Activated T-cell treated with anti-CD3 and anti-CD28 coated beads, Interleukin-2, amount 50 U/mL, for 72 hours (primary cell): Measurements from ENCODE around the gene KTN1. TPM values are rescaled to one million over a fixed set of nuclear protein-coding genes. Genes with fewer than 3 reads are reported as not detected.

Experiments
- ATAC-seq, 2 donors: fragments of 150-1000 bp; cut with Tn5 transposase; replicated peaks in 1 of 2; 2 replicates each; pipeline ENCODE4 v1.10.0; 2021; ENCODE audit warnings: moderate library complexity in 2 of 2, mild to moderate bottlenecking in 1 of 2
- DNase-seq, 2 donors: peaks; one replicate each; pipeline ENCODE4 v3.0.0; 2021 to 2022; ENCODE audit warnings: mixed read lengths in 1 of 2
- H3K27ac Mint-ChIP-seq: one replicate; pipeline ENCODE4 v1.8.0; 2022; ENCODE audit warnings: mild to moderate bottlenecking, moderate library complexity, mixed read lengths
- H3K27me3 Mint-ChIP-seq: one replicate; pipeline ENCODE4 v1.8.0; 2022; ENCODE audit warnings: low read depth, mixed read lengths
- H3K36me3 Mint-ChIP-seq, 2 donors: one replicate each; pipeline ENCODE4 v1.8.0; 2022; ENCODE audit warnings: mixed read lengths in 2 of 2, mild to moderate bottlenecking in 1 of 2; ENCODE audit not compliant: insufficient read depth in 2 of 2
- H3K4me1 Mint-ChIP-seq: one replicate; pipeline ENCODE4 v1.8.0; 2022; ENCODE audit warnings: low read depth, mixed read lengths
- H3K4me3 Mint-ChIP-seq, 2 donors: one replicate each; pipeline ENCODE4 v1.8.0; 2022; ENCODE audit warnings: mild to moderate bottlenecking in 2 of 2, mixed read lengths in 2 of 2, moderate library complexity in 2 of 2
- H3K9me3 Mint-ChIP-seq, 2 donors: one replicate each; pipeline ENCODE4 v1.8.0; 2022; ENCODE audit warnings: mixed read lengths in 2 of 2
- total RNA-seq, 2 donors: library from RNA; stranded (reverse); gene quantifications; one replicate each; pipeline ENCODE4 v1.2.3, GENCODE V29; 2022

Gene KTN1
- total RNA-seq, 2 donors from 2014 or later, result 144 TPM

DNA sequence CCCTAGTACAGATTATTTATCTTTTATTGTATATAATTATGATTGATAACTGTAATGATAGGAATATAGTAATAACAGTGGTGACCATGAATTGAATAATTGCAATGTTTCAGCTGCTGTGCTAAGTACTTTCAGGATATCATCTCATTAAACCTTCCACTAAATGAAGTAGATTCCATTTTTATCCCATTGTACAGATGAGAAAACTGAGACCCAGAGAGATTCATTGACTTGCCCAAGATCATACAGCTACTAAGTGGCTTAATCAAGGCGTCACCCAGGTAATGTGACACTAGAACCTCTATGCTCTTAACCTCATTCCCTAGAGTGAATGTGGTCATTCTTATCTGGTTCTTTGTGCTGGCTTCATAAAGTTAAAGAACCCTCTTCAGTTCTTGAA is 124.6 kb downstream of the KTN1 start:
- H3K36me3 Mint-ChIP-seq, result peaks cover 0 to 4% of the 10 kb centered on the region in 2 donors
- H3K4me3 Mint-ChIP-seq, result no peak overlapping the region
- DNase-seq, result no peak
- no peaks in the 10 kb centered on the region for H3K4me1 Mint-ChIP-seq
- H3K27me3 Mint-ChIP-seq, result no peaks in the 10 kb centered on the region
- peaks cover 0 to 1% of the 10 kb centered on the region in 2 donors for H3K9me3 Mint-ChIP-seq
- no peak overlapping the region for H3K27ac Mint-ChIP-seq
- ATAC-seq, result no peak

DNA sequence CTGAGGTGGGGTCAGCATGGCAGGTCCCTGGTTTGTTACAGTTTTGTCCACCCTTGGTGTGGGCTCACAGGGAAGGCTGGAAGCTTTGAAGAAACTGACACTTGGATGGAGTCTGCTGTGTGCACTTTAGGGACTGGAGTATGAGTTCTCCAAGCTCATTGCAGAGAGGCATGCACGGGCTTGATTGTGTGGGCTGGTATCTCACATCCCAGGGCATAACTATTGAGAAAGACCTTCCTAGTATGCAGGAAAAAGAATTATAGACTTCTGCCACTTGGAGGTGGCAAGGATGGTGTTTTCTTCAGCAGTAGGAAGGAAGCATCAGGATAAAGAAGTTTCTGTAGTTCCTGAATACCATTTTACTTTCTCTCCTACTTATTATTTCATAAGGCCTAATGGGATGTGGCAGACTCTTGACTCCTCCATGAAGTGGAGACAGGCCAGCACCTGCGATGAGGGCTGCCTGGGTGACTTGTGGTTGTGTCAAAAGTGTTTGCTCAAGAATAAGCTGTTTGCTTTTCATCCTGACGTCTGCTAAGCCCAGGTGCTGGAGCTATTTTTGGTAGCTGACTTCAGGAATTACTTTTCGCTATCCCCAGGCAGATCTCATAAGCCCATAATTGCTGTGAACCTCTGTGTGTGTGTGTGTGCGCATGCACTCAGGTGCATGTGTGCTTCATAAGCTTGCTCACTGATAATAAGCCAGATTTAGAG is 125.8 kb downstream of the KTN1 start:
- Mint-ChIP-seq H3K27ac (no peak overlapping the region), H3K4me1 (no peaks in the 10 kb centered on the region), H3K9me3 (peaks cover 0 to 1% of the 10 kb centered on the region in 2 donors), H3K36me3 (peaks cover 0 to 2% of the 10 kb centered on the region in 2 donors), H3K27me3 (no peaks in the 10 kb centered on the region), H3K4me3 (no peak overlapping the region)
- no peak for ATAC-seq
- no peak for DNase-seq

DNA sequence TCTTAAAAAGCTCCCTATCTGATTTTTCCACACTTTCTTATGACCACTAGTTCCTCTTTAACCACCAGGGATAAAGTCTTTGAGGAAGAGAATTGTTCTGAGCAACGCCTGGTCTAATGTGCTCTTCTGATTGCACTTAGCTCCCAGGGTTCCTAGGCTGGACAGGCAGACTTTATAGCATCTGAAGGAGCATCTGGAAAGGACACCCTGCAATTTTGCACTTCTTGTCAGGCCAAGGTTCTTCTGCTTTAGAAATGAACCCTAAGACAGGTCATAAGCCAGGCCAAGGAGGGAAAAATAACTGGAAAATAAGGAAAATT is 126.3 kb downstream of the KTN1 start:
- Mint-ChIP-seq H3K4me3 (no peak overlapping the region), H3K27ac (no peak overlapping the region), H3K27me3 (no peaks in the 10 kb centered on the region), H3K4me1 (no peaks in the 10 kb centered on the region), H3K9me3 (peaks cover 0 to under 1% of the 10 kb centered on the region in 2 donors), H3K36me3 (no peaks in the 10 kb centered on the region)
- no peak for DNase-seq
- ATAC-seq, result no peak

DNA sequence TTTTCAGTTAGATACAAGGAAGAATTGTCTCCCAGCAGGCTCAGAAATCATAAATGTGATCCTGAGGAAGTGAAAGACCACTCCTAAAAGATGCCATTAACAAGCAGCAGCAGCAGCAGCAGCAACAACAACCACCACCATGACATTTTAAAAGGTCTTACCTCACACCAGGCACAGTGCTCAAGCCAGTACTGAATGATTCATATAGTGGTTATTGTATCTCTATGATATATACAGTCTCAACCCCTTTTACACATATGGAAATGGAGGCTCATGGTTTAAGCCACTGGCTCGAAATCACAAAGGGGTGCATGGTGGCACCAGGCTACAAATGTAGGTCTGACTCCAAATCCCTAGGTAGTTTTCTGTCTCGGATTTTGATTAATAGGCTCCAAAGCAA is 126.9 kb downstream of the KTN1 start:
- DNase-seq (no peak), ATAC-seq (peak; percentile 74 to 84)
- Mint-ChIP-seq H3K27me3 (no peaks in the 10 kb centered on the region), H3K4me3 (no peak overlapping the region), H3K4me1 (no peaks in the 10 kb centered on the region), H3K27ac (no peak overlapping the region), H3K9me3 (no peaks in the 10 kb centered on the region), H3K36me3 (no peaks in the 10 kb centered on the region)

DNA sequence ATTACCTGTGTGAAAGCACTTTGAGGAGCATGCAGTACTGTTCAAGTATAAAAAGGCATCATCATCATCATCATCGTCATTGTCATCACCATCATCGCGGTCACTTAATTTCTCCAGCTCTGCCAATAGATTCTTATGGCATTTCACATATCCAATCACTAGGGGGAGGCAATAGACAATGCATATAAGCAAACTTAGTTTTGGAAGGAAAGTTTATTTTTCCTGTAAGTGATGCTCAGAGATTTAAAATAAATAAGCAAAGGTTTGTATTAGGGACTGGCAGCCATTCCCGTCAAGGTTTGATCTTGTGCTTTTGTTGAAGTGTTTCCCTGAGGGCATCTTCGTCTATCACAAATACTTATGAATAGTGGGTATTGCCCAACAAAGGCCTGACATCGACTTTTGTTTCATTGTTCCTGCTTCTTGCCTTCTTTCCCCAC is 127.4 kb downstream of the KTN1 start:
- no peak overlapping the region for H3K27ac Mint-ChIP-seq
- no peak for ATAC-seq
- no peaks in the 10 kb centered on the region for H3K36me3 Mint-ChIP-seq
- no peak for DNase-seq
- H3K27me3 Mint-ChIP-seq, result no peaks in the 10 kb centered on the region
- no peaks in the 10 kb centered on the region for H3K4me1 Mint-ChIP-seq
- no peaks in the 10 kb centered on the region for H3K9me3 Mint-ChIP-seq
- H3K4me3 Mint-ChIP-seq, result no peak overlapping the region

DNA sequence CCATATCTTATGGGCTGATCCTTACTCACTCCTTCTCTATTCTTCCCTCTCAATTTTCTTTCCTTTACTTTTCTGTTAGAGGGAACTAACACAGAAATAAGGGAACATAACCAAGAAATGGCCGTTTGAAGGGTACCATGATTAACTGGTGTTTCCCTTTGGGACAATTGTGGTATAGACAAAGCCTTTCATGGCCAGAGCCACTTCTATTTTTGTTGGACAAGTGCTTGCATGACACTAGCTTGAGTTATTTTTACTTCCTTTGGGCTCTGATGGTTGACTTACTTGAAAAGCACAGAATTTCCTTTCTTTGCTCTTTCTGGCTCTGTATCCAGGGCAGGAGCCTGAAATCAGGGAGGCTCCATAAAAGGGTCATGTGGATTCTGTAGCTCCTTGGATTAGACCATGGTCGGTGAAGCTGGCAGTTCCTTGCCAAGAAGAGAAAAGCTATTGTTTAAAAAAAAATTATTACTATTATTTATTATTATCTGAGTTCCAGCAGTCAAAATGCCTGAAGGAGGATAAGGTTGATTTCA is 130.6 kb downstream of the KTN1 start:
- H3K4me3 Mint-ChIP-seq, result no peak overlapping the region
- H3K9me3 Mint-ChIP-seq, result no peaks in the 10 kb centered on the region
- DNase-seq, result no peak
- H3K27ac Mint-ChIP-seq, result no peak overlapping the region
- no peaks in the 10 kb centered on the region for H3K4me1 Mint-ChIP-seq
- no peak for ATAC-seq
- H3K36me3 Mint-ChIP-seq, result no peaks in the 10 kb centered on the region
- H3K27me3 Mint-ChIP-seq, result no peaks in the 10 kb centered on the region

DNA sequence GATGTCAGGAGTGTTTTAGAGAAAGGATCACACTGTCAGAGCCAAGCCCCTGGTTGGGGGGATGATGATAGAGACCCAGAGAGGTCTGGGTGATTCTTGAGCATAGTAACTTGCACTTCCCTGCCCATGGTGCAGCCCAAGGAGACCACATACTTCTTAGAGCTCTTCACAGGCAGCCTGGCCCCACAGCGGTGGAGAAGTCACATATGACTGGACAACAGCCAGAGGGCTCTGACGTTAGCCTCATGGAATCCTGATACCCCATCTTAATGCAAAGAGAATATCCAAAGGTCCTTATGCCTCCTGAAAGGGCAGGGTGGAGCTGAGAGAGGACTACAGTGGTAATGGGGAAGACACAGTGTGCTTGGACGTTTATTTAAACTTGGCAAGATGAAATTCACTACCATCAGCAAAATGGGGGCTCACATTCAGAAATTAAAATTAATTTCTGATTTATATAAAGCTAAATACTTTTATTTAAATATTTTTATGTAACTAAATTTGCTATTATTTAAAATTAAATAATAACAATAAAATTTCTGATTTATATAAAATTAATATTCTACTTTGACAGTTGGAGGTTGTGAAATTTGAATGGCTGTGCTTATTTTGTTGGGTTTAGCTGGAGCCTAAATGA is 131.3 kb downstream of the KTN1 start:
- no peaks in the 10 kb centered on the region for H3K4me1 Mint-ChIP-seq
- H3K27ac Mint-ChIP-seq, result no peak overlapping the region
- no peaks in the 10 kb centered on the region for H3K36me3 Mint-ChIP-seq
- H3K9me3 Mint-ChIP-seq, result no peaks in the 10 kb centered on the region
- H3K27me3 Mint-ChIP-seq, result no peaks in the 10 kb centered on the region
- ATAC-seq, result no peak
- H3K4me3 Mint-ChIP-seq, result no peak overlapping the region
- DNase-seq, result no peak

DNA sequence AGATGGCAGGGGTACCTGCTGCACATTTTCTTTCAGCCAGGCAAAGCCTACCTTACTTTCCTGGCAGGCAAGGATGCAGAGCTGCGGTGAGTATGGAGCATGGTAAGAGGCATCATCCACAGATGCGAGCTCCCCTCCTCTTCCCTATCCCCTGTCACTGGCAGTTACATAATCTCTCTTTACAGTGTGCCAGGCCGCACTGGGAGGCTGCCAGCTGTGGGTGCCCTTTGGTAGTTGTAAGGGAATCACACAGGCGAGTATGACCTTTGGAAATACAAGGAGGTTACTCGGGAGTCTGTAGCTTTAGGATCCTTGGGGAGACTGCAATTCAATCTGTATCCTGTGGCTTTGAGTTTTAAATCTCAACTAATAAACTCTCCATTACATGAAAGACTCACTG is 132.5 kb downstream of the KTN1 start:
- ATAC-seq (no peak), DNase-seq (no peak)
- no peak overlapping the region for H3K27ac Mint-ChIP-seq
- H3K36me3 Mint-ChIP-seq, result no peaks in the 10 kb centered on the region
- no peaks in the 10 kb centered on the region for H3K27me3 Mint-ChIP-seq
- no peaks in the 10 kb centered on the region for H3K9me3 Mint-ChIP-seq
- no peak overlapping the region for H3K4me3 Mint-ChIP-seq
- H3K4me1 Mint-ChIP-seq, result no peaks in the 10 kb centered on the region

DNA sequence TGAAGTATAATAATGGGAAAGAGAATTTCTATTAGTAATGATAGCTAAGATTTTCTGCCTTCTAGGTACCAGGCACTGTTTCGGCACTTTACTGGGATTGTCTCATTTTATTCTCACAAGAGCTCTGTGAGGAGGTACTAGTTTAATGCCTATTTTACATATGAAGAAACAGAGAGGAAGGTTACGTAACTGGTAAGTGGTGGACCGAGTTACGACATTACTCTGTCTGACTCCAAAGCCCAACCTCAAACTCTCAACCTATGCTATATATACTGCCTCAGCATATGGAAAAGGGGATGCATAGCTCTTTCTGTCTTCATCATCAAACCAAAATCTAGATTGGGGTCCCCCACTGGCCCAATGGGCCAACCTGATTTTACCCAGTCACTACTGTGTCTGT is 133.5 kb downstream of the KTN1 start:
- no peak overlapping the region for H3K4me3 Mint-ChIP-seq
- DNase-seq (no peak), ATAC-seq (no peak)
- no peaks in the 10 kb centered on the region for H3K36me3 Mint-ChIP-seq
- no peaks in the 10 kb centered on the region for H3K27me3 Mint-ChIP-seq
- H3K27ac Mint-ChIP-seq, result no peak overlapping the region
- no peaks in the 10 kb centered on the region for H3K4me1 Mint-ChIP-seq
- H3K9me3 Mint-ChIP-seq, result no peaks in the 10 kb centered on the region

DNA sequence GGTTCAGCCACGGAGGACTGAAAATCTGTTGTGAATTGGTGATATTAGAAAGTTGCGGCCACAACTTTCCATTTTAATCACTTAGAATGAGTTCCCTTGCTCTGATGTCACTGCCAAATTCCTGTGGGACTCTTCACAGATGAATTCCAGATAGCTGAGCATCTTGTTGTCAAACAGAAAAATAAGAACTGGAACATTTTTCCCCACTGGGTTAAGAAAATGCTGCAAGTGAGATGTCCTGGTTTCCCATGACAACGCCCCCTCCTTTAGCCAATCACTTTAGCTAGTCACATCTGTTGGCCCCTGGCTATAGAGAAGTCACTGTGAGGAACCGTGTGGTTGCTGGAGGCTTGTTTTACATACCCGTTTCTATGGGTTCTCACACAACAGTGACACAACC is 135.9 kb downstream of the KTN1 start:
- DNase-seq, result no peak
- no peaks in the 10 kb centered on the region for H3K27me3 Mint-ChIP-seq
- no peak overlapping the region for H3K27ac Mint-ChIP-seq
- ATAC-seq, result no peak
- H3K4me1 Mint-ChIP-seq, result no peaks in the 10 kb centered on the region
- no peaks in the 10 kb centered on the region for H3K9me3 Mint-ChIP-seq
- no peaks in the 10 kb centered on the region for H3K36me3 Mint-ChIP-seq
- no peak overlapping the region for H3K4me3 Mint-ChIP-seq

DNA sequence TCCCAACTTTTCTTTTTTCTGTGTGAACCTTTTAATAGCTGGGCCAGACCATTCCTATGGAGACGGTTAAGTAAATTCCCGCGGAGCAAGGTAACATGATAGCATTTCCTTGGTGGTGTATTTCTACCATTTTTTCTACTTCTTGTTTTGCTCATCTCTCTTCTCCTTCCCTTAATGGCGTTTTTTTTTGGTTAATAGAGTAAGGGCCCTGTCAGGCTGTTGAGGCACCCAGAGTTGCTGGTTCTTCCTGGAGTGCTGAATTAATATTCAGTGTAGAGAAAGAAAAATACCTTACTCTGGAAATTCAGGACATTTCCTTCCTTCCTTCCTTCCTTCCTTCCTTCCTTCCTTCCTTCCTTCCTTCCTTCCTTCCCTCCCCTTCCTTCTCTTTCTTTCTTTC is 137.6 kb downstream of the KTN1 start:
- ATAC-seq (no peak), DNase-seq (no peak)
- H3K36me3 Mint-ChIP-seq, result no peaks in the 10 kb centered on the region
- H3K9me3 Mint-ChIP-seq, result no peaks in the 10 kb centered on the region
- H3K4me3 Mint-ChIP-seq, result no peak overlapping the region
- H3K27ac Mint-ChIP-seq, result no peak overlapping the region
- peaks cover 5% of the 10 kb centered on the region for H3K4me1 Mint-ChIP-seq
- H3K27me3 Mint-ChIP-seq, result no peaks in the 10 kb centered on the region

DNA sequence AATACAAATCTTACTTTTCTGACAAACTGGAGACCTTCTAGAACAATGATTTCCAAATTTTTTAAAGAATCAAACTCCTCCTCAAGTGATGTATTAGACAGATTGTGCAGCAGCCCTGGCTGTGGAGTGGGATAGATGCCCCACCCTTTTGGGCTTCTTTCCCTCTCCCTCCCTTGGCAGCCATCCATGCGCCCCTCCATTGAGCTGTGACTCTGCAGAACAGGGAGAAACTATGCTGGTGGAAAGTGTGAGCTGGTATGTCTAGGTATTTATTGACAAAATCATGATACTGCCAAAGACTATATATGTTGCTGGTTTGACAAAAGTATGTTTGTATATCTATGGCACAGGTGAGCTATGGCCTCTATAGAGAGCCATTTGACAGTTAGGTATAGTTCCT is 138.5 kb downstream of the KTN1 start:
- H3K4me1 Mint-ChIP-seq, result peaks cover 5% of the 10 kb centered on the region
- no peak for ATAC-seq

DNA sequence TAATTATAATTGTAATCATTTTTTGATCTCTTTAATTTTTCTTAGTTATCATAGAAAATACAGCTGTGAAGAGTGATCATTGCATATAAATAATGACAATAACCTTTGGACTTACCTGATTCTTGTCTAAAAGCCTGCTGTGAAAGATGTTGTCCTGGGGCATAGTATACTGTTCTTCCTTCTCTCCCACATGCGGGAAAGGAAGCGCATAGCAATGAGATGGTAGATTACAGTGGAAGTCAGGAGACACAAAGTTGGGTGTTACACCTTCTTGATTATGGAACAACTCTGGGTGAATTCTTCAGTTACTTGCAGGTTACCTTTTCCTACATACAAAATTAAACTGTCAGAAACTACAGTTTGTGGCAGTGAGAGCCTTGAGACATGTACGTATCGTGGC is 140.8 kb downstream of the KTN1 start:
- no peaks in the 10 kb centered on the region for H3K27me3 Mint-ChIP-seq
- no peaks in the 10 kb centered on the region for H3K36me3 Mint-ChIP-seq
- no peak for ATAC-seq
- DNase-seq, result no peak
- no peak overlapping the region for H3K4me3 Mint-ChIP-seq
- no peak overlapping the region for H3K27ac Mint-ChIP-seq
- no peaks in the 10 kb centered on the region for H3K9me3 Mint-ChIP-seq
- peaks cover 5% of the 10 kb centered on the region for H3K4me1 Mint-ChIP-seq

More for the DNA sequence above, 138.5 kb downstream of the KTN1 start:
- no peaks in the 10 kb centered on the region for H3K27me3 Mint-ChIP-seq
- no peaks in the 10 kb centered on the region for H3K9me3 Mint-ChIP-seq
- H3K27ac Mint-ChIP-seq, result no peak overlapping the region
- no peaks in the 10 kb centered on the region for H3K36me3 Mint-ChIP-seq
- no peak overlapping the region for H3K4me3 Mint-ChIP-seq
- DNase-seq, result no peak

DNA sequence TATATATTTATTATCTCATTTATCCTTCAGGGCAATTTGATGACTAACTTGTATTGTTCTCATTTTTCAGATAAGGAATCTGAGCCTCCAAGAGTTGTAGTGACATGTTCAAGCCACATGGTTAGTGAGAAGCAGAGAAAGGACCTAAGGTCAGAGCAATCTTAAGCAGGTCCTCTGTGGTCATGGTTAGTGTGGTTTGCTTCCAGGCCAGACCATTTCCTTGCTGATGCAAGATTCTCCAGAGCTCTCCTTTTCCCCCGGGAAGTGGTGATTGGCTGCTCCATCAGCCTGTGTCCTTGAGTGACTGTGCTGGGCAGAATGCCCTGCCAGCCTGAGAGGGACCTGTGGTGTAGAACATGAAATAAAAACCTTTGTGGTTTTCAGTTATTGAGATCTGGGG is 141.3 kb downstream of the KTN1 start:
- ATAC-seq, result no peak
- H3K4me3 Mint-ChIP-seq, result no peak overlapping the region
- H3K4me1 Mint-ChIP-seq, result peaks cover 5% of the 10 kb centered on the region
- no peak for DNase-seq
- no peaks in the 10 kb centered on the region for H3K27me3 Mint-ChIP-seq
- no peaks in the 10 kb centered on the region for H3K9me3 Mint-ChIP-seq
- H3K36me3 Mint-ChIP-seq, result no peaks in the 10 kb centered on the region
- no peak overlapping the region for H3K27ac Mint-ChIP-seq
